GM13976 (cell line): Measurements from ENCODE around the gene CACNB4.
A peak's percentile ranks its signal among the peaks of the same experiment; 100 is the strongest.
"Not testable (repeated sequence)": the region's sequence is repeated elsewhere in the genome, so short reads cannot be mapped to it uniquely, and the experiment has no call there.

Source experiments
- DNase-seq: peaks from one replicate; pipeline ENCODE4 v3.0.0; 2012; ENCODE audit warnings: low spot score
- CTCF ChIP-seq: IDR thresholded peaks from 2 replicates; pipeline ENCODE4 v1.5.1; 2012; ENCODE audit warnings: borderline replicate concordance, mild to moderate bottlenecking; ENCODE audit not compliant: insufficient read depth; ENCODE audit errors: extremely low read depth, missing control alignments, control extremely low read depth
- in situ Hi-C: fragments of 300-500 bp; cut with MboI; formaldehyde crosslinking; loops from one replicate; pipeline ENCODE4 v1.12.0; 2022; ENCODE audit warnings: low sequenced_read_pairs, mixed read lengths, inconsistent platforms; ENCODE audit not compliant: unreplicated experiment

The CACNB4 gene

GRCh38 chr2:152031747-152032306 is 67.0 kb downstream of the CACNB4 start:
- in situ Hi-C loops: loop anchor here (10.0 to 25.0 kb wide), 2 partner anchors 405 to 603 kb away; no protein-coding TSS in a partner anchor
- TF ChIP-seq CTCF: no peak
- no peak for DNase-seq

GRCh38 chr2:152030596-152031328 is 68.1 kb downstream of the CACNB4 start:
- DNase-seq: not testable (repeated sequence)
- in situ Hi-C loops: loop anchor here (10.0 to 25.0 kb wide), 2 partner anchors 407 to 604 kb away; no protein-coding TSS in a partner anchor

GRCh38 chr2:152028182-152028862 is 70.5 kb downstream of the CACNB4 start:
- in situ Hi-C loops: loop anchor here (25.0 kb wide), 1 partner anchor 409 kb away; no protein-coding TSS in a partner anchor
- no peak for DNase-seq

GRCh38 chr2:152025678-152026287 is 73.1 kb downstream of the CACNB4 start:
- in situ Hi-C loops: loop anchor here (25.0 kb wide), 1 partner anchor 412 kb away; no protein-coding TSS in a partner anchor
- TF ChIP-seq CTCF: peak; percentile 94
- peak; percentile 68 for DNase-seq

More at GRCh38 chr2:152028182-152028862, 70.5 kb downstream of the CACNB4 start:
- no peak for TF ChIP-seq CTCF

DNA sequence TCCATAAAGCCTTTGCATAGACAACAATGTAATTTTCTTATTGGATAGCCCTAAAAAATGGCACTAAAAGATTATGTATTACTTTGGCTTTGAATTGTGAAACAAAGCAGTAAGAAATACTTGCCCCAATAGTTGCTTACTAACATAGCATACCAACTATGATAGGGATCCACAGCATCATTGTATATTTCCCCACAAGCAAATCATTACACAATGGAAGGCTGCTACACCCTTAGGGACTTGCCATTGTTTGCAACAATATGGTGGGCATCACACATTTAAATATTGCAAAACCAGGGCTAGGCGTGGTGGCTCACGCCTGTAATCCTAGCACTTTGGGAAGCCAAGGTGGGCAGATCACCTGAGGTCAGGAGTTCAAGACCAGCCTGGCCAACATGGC is 74.4 kb downstream of the CACNB4 start:
- no peak for TF ChIP-seq CTCF
- DNase-seq: no peak
- in situ Hi-C loops: loop anchor here (25.0 kb wide), 1 partner anchor 387 kb away; no protein-coding TSS in a partner anchor

GRCh38 chr2:152022090-152022489 is 76.8 kb downstream of the CACNB4 start:
- in situ Hi-C loops: loop anchor here (25.0 kb wide), 1 partner anchor 385 kb away; no protein-coding TSS in a partner anchor
- DNase-seq: no peak
- no peak for TF ChIP-seq CTCF

DNA sequence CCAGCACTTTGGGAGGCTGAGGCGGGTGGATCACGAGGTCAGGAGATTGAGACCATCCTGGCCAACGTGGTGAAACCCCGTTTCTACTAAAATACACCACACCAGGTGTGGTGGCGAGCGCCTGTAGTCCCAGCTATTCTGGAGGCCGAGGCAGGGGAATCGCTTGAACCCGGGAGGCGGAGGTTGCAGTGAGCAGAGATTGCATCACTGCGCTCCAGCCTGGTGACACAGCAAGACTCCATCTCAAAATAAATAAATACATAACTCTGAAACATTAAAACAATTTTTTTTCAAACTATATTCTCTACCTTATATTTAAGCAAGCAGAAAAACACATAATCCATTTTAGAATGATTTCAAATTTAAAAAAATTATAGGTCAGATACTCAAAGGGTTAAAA is 77.8 kb downstream of the CACNB4 start:
- in situ Hi-C loops: loop anchor here (25.0 kb wide), 1 partner anchor 384 kb away; no protein-coding TSS in a partner anchor
- DNase-seq: not testable (repeated sequence)
